HepG2 (cell line): ENCODE data around the gene THBS4. TPM values are rescaled to one million over a fixed set of nuclear protein-coding genes. Genes with fewer than 3 reads are reported as not detected.

Source experiments
- ATAC-seq: fragments of 200-7000 bp; cut with Tn5 transposase; 3 replicates; pipeline ENCODE4 v1.9.1; 2020; ENCODE audit warnings: mild to moderate bottlenecking, moderate library complexity
- BruUV-seq: library from RNA; stranded (reverse); fragments of 400-500 nt; replicated peaks from 2 replicates; lab custom pipeline; 2021; lab: Mats Ljungman, UMichigan
- CTCF ChIA-PET: fragments of 300-600 bp; formaldehyde crosslinking; extraction: SDS; loops from one replicate; lab custom pipeline; 2021; ENCODE audit warnings: low total read pairs, inconsistent platforms, low intra/inter-chr PET ratio; lab: Yijun Ruan, JAX
- POLR2A ChIA-PET: fragments of 350-600 bp; sonication (Branson Sonifier 250); formaldehyde crosslinking; loops from one replicate; lab custom pipeline; 2020; ENCODE audit warnings: antibody characterized with exemption, inconsistent platforms; lab: Yijun Ruan, JAX
- DNase-seq: peaks from one replicate; pipeline ENCODE4 v3.0.0-alpha.2; 2015; ENCODE audit warnings: low spot score
- FAIRE-seq: peaks from 3 replicates; lab custom pipeline; 2011; peaks lifted over from hg19 to GRCh38; lab: Jason Lieb, UNC
- H2AFZ ChIP-seq: one replicate; pipeline ENCODE4 v1.6.1; 2011; ENCODE audit warnings: low read length, inconsistent platforms
- H3K27ac ChIP-seq: fragments of 300-600 bp; 3 replicates; pipeline ENCODE4 v1.8.0; 2011; ENCODE audit warnings: mixed run types, mild to moderate bottlenecking, mixed read lengths, low read length, inconsistent platforms; ENCODE audit not compliant: insufficient read depth; ENCODE audit errors: extremely low read length
- H3K27me3 ChIP-seq, 2 experiments: fragments of 200-600 bp in 1 of 2; 2 replicates in 1 of 2; 3 replicates in 1 of 2; pipeline versions ENCODE4 v1.6.0 to v1.8.0; 2011; ENCODE audit warnings: low read length in 2 of 2, mild to moderate bottlenecking in 2 of 2, moderate library complexity in 2 of 2, inconsistent platforms in 1 of 2; ENCODE audit not compliant: insufficient read depth in 2 of 2, control insufficient read depth in 1 of 2
- H3K36me3 ChIP-seq, 2 experiments: fragments of 200-600 bp in 1 of 2; replicated peaks in 1 of 2; 2 replicates in 1 of 2; 3 replicates in 1 of 2; pipeline versions ENCODE4 v1.5.1 to v1.8.0; 2011; ENCODE audit warnings: low read length in 2 of 2, inconsistent platforms in 1 of 2; ENCODE audit not compliant: insufficient read depth in 2 of 2, control insufficient read depth in 1 of 2
- H3K4me1 ChIP-seq: 2 replicates; pipeline ENCODE4 v1.5.1; 2012; ENCODE audit warnings: low read length, inconsistent platforms; ENCODE audit not compliant: insufficient read depth
- H3K4me2 ChIP-seq: 2 replicates; pipeline ENCODE4 v1.6.0; 2011; ENCODE audit warnings: low read depth, low read length, inconsistent platforms
- H3K4me3 ChIP-seq, 3 experiments: fragments of 200-600 bp in 1 of 3; sonication (generic), shearing (Covaris generic) in 1 of 3; replicated peaks in 1 of 3; 2 replicates each; pipeline ENCODE4 v1.5.1; 2011 to 2016; ENCODE audit warnings: low read length in 3 of 3, inconsistent platforms in 2 of 3, low read depth in 2 of 3, mild to moderate bottlenecking in 2 of 3, control low read depth in 1 of 3, mixed read lengths in 1 of 3; ENCODE audit not compliant: insufficient read depth in 1 of 3
- H3K79me2 ChIP-seq: one replicate; pipeline ENCODE4 v1.6.1; 2011; ENCODE audit warnings: low read length, inconsistent platforms; ENCODE audit not compliant: insufficient read depth
- H3K9ac ChIP-seq: 2 replicates; pipeline ENCODE4 v1.6.0; 2011; ENCODE audit warnings: mild to moderate bottlenecking, low read depth, low read length, inconsistent platforms; ENCODE audit not compliant: insufficient read depth
- H3K9me3 ChIP-seq: 2 replicates; pipeline ENCODE4 v1.5.1; 2012; ENCODE audit warnings: mild to moderate bottlenecking, low read length
- H4K20me1 ChIP-seq: 2 replicates; pipeline ENCODE4 v1.6.0; 2011; ENCODE audit warnings: inconsistent platforms, mild to moderate bottlenecking, low read length, moderate library complexity; ENCODE audit not compliant: insufficient read depth
- BORCS8-MEF2B ChIP-seq: sonication (generic); formaldehyde crosslinking; IDR thresholded peaks from 2 replicates; pipeline ENCODE4 v1.8.0; 2022; ENCODE audit warnings: mild to moderate bottlenecking, missing genetic modification reagents
- CAMTA2 ChIP-seq: sonication (generic); formaldehyde crosslinking; IDR thresholded peaks from 2 replicates; pipeline ENCODE4 v1.4.0; 2020; ENCODE audit warnings: mild to moderate bottlenecking, missing genetic modification reagents, borderline replicate concordance
- NR3C1 ChIP-seq: sonication (generic); formaldehyde crosslinking; IDR thresholded peaks from 2 replicates; pipeline ENCODE4 v1.4.0; 2020; ENCODE audit warnings: missing genetic modification reagents
- PTBP1 ChIP-seq: fragments of 200-400 bp; formaldehyde crosslinking; IDR thresholded peaks from 2 replicates; pipeline ENCODE4 v1.6.1; 2018; ENCODE audit warnings: low read length, low read depth; ENCODE audit not compliant: poor library complexity, severe bottlenecking
- SIX1 ChIP-seq: sonication (generic); formaldehyde crosslinking; IDR thresholded peaks from 2 replicates; pipeline ENCODE4 v1.4.0; 2020; ENCODE audit warnings: missing genetic modification reagents, borderline replicate concordance
- SIX4 ChIP-seq: sonication (generic); formaldehyde crosslinking; IDR thresholded peaks from 2 replicates; pipeline ENCODE4 v1.4.0; 2020; ENCODE audit warnings: missing genetic modification reagents
- SNAI1 ChIP-seq: sonication (generic); formaldehyde crosslinking; IDR thresholded peaks from 2 replicates; pipeline ENCODE4 v1.5.0; 2020; ENCODE audit warnings: mild to moderate bottlenecking, missing genetic modification reagents, borderline replicate concordance
- ZNF160 ChIP-seq: sonication (generic); formaldehyde crosslinking; IDR thresholded peaks from 2 replicates; pipeline ENCODE4 v1.8.0; 2022; ENCODE audit warnings: mild to moderate bottlenecking, inconsistent platforms, missing genetic modification reagents
- ZNF326 ChIP-seq: sonication (generic); formaldehyde crosslinking; IDR thresholded peaks from 2 replicates; pipeline ENCODE4 v1.4.0; 2020; ENCODE audit warnings: missing genetic modification reagents, borderline replicate concordance
- WGBS: methylation state at CpG from one replicate; pipeline ENCODE4 v1.1.6; 2017; ENCODE audit warnings: low lambda C conversion rate; 5-methylcytosine and 5-hydroxymethylcytosine counted together
- in situ Hi-C: cut with HindIII; loops from 2 replicates; pipeline ENCODE4 v1.10.0; 2017; ENCODE audit warnings: low pct_unique_long_range_greater_than_20kb; ENCODE audit not compliant: extremely low pct_ligation_motif_present
- intact Hi-C: fragments of 100-400 bp; cut with micrococcal nuclease; formaldehyde crosslinking; loops from one replicate; pipeline ENCODE4 v1.10.0; 2022; ENCODE audit not compliant: unreplicated experiment
- polyA plus RNA-seq, 8 experiments: library from polyadenylated mRNA; depleted of rRNA in 3 of 8; stranded (reverse) in 7 of 8; unstranded in 1 of 8; fragments of >200 nt; fragmentation: Illumina TruSeq in 4 of 8; extraction: Trizol in 4 of 8; gene quantifications; 2 replicates each; pipeline versions ENCODE4 v1.2.1 to v1.2.3, GENCODE V29; 2011 to 2016; ENCODE audit warnings: low read depth in 4 of 8, missing spikeins in 1 of 8, mixed read lengths in 1 of 8; ENCODE audit not compliant: insufficient read depth in 1 of 8
- total RNA-seq, 5 experiments: library from RNA; depleted of rRNA; stranded (reverse); fragments of >200 nt; fragmentation: Illumina TruSeq; extraction: Trizol; gene quantifications; 2 replicates each; pipeline ENCODE4 v1.2.3, GENCODE V29; 2016; ENCODE audit warnings: low read depth in 1 of 5
- TF ChIP-seq, protein P1 (sequence below): sonication (generic); formaldehyde crosslinking; IDR thresholded peaks from 2 replicates; pipeline ENCODE4 v1.4.0; 2020; ENCODE audit warnings: missing genetic modification reagents
- TF ChIP-seq, protein P2 (sequence below): IDR thresholded peaks from 2 replicates; pipeline ENCODE4 v1.6.1; 2012; ENCODE audit warnings: low read length, improper control_type of control experiment
- TF ChIP-seq, protein P3 (sequence below): sonication (generic); formaldehyde crosslinking; IDR thresholded peaks from 2 replicates; pipeline ENCODE4 v1.8.1; 2023; ENCODE audit warnings: mild to moderate bottlenecking, missing genetic modification reagents, borderline replicate concordance

The THBS4 gene
- total and polyA plus RNA-seq, 2 of the 13 experiments (the other 11 are each of a cell fraction or from before 2014, with no cell fraction given) = 0.60 to 1.2 TPM

DNA sequence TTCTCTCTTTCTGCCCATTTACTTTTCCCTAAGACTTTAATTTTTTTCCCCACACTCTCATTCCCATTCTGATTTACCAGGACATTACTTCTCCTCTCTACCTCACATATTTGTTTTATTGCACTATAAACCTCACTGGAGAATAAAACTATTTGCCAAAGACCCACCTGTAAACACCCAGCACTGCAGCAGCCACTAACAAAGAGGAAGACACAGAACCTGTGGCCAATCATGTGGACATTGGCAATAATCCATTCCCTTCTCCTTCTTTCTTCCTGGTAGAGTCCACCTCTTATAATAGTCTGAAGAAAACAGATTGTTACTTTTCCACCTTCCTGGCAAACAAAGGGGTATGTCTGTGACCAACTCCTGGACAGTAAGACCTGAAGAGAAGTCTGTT lies 8.3 kb upstream of the THBS4 start (continued):
- TF ChIP-seq, protein P1, sequence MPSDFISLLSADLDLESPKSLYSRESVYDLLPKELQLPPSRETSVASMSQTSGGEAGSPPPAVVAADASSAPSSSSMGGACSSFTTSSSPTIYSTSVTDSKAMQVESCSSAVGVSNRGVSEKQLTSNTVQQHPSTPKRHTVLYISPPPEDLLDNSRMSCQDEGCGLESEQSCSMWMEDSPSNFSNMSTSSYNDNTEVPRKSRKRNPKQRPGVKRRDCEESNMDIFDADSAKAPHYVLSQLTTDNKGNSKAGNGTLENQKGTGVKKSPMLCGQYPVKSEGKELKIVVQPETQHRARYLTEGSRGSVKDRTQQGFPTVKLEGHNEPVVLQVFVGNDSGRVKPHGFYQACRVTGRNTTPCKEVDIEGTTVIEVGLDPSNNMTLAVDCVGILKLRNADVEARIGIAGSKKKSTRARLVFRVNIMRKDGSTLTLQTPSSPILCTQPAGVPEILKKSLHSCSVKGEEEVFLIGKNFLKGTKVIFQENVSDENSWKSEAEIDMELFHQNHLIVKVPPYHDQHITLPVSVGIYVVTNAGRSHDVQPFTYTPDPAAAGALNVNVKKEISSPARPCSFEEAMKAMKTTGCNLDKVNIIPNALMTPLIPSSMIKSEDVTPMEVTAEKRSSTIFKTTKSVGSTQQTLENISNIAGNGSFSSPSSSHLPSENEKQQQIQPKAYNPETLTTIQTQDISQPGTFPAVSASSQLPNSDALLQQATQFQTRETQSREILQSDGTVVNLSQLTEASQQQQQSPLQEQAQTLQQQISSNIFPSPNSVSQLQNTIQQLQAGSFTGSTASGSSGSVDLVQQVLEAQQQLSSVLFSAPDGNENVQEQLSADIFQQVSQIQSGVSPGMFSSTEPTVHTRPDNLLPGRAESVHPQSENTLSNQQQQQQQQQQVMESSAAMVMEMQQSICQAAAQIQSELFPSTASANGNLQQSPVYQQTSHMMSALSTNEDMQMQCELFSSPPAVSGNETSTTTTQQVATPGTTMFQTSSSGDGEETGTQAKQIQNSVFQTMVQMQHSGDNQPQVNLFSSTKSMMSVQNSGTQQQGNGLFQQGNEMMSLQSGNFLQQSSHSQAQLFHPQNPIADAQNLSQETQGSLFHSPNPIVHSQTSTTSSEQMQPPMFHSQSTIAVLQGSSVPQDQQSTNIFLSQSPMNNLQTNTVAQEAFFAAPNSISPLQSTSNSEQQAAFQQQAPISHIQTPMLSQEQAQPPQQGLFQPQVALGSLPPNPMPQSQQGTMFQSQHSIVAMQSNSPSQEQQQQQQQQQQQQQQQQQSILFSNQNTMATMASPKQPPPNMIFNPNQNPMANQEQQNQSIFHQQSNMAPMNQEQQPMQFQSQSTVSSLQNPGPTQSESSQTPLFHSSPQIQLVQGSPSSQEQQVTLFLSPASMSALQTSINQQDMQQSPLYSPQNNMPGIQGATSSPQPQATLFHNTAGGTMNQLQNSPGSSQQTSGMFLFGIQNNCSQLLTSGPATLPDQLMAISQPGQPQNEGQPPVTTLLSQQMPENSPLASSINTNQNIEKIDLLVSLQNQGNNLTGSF = no peak
- no peak for TF ChIP-seq ZNF326 (CRISPR knock-in tag)
- no peak for TF ChIP-seq PTBP1
- TF ChIP-seq NR3C1 (CRISPR knock-in tag) = no peak
- TF ChIP-seq SIX4 = no peak

DNA sequence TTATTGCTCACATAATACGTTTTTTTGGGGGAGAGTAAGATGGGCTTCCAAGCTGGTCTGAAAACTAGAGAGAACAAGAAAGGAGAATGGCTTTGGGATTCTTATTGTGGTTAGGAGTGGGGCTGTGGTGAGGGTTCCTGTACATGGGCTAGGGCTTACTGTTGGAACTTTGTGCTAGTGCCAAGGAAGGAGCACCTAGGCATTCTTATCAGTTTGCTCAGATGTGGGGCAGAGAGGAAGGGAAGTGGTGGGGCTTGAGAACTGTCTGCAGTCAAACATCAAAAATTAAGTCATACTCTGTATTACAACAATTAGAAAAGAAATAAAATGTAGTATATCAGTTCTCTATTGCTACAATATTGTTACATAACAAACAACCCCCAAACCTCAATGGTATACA lies 4.0 kb upstream of the THBS4 start:
- intact Hi-C loops (no loop called here), in situ Hi-C loops (no loop called here)
- no peak for FAIRE-seq
- CTCF ChIA-PET = no interaction called here
- Histone ChIP-seq H3K9me3 (no peaks in the 10 kb centered on the region), H3K36me3 (no peaks in the 10 kb centered on the region), H4K20me1 (no peaks in the 10 kb centered on the region), H2AFZ (no peak overlapping the region), H3K4me3 (no peak overlapping the region), H3K4me2 (no peak overlapping the region), H3K27me3 (peaks cover 0 to 5% of the 10 kb centered on the region in 2 experiments; a peak in 2 of 5 replicates), H3K79me2 (no peaks in the 10 kb centered on the region), H3K9ac (no peak overlapping the region), H3K4me1 (peaks cover 7% of the 10 kb centered on the region; the same call in 1 of the 2 replicates), H3K27ac (no peak overlapping the region)
- ATAC-seq = no peak
- DNase-seq = no peak
- WGBS = 5% methylated on average over 1 of the region's 1 CpG
- POLR2A ChIA-PET = no interaction called here
- TF ChIP-seq BORCS8-MEF2B (CRISPR knock-in tag) (no peak), ZNF160 (CRISPR knock-in tag) (no peak), CAMTA2 (no peak), SNAI1 (no peak), SIX1 (CRISPR knock-in tag) (no peak)
- TF ChIP-seq, protein P2, sequence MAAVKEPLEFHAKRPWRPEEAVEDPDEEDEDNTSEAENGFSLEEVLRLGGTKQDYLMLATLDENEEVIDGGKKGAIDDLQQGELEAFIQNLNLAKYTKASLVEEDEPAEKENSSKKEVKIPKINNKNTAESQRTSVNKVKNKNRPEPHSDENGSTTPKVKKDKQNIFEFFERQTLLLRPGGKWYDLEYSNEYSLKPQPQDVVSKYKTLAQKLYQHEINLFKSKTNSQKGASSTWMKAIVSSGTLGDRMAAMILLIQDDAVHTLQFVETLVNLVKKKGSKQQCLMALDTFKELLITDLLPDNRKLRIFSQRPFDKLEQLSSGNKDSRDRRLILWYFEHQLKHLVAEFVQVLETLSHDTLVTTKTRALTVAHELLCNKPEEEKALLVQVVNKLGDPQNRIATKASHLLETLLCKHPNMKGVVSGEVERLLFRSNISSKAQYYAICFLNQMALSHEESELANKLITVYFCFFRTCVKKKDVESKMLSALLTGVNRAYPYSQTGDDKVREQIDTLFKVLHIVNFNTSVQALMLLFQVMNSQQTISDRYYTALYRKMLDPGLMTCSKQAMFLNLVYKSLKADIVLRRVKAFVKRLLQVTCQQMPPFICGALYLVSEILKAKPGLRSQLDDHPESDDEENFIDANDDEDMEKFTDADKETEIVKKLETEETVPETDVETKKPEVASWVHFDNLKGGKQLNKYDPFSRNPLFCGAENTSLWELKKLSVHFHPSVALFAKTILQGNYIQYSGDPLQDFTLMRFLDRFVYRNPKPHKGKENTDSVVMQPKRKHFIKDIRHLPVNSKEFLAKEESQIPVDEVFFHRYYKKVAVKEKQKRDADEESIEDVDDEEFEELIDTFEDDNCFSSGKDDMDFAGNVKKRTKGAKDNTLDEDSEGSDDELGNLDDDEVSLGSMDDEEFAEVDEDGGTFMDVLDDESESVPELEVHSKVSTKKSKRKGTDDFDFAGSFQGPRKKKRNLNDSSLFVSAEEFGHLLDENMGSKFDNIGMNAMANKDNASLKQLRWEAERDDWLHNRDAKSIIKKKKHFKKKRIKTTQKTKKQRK = no peak
- TF ChIP-seq, protein P3, sequence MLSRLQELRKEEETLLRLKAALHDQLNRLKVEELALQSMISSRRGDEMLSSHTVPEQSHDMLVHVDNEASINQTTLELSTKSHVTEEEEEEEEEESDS (CRISPR knock-in tag) = no peak
- no TSS peak for BruUV-seq
